DMS 273 (cell line): ENCODE data around the gene NDUFA9.

ENCODE experiments used
- DNase-seq: peaks from one replicate; lab custom pipeline; 2025; ENCODE audit not compliant: unreplicated experiment; lab: John Stamatoyannopoulos, UW

NDUFA9 gene

DNA sequence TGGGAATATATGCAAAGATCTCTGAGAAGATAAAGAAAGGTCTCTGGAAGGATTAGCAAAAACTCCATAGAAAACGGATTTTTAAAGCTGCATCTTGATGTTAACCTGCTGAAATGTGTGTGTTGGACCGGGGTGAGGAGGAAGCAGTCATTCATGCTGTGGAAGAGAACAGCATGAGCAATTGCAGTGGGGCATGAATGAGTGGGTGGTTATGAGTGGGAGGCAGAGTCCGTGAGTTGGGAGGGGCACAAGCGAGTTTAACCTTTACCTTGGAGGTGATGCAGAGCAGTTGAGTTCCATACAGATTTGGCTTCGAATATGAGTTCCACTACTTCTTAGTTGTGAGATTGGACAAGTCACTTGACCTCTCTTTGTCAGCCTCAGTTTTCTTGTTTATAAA lies 41.8 kb downstream of the NDUFA9 start:
- DNase-seq = no peak
